MM.1S (cell line): ENCODE measurements around the gene FITM2.

Source experiments
- CTCF ChIP-seq: fragments of 300-600 bp; sonication (generic); IDR thresholded peaks from 2 replicates; pipeline ENCODE4 v1.5.1; 2016; ENCODE audit warnings: antibody characterized with exemption, low read length, mixed read lengths
- EZH2 ChIP-seq: fragments of 300-600 bp; sonication (generic); optimal IDR thresholded peaks from 2 replicates; pipeline ENCODE3; 2017; ENCODE audit warnings: low read depth, mild to moderate bottlenecking, antibody characterized with exemption, low read length, mixed read lengths
- EZH2phosphoT487 ChIP-seq: fragments of 300-600 bp; sonication (generic); IDR thresholded peaks from 2 replicates; pipeline ENCODE4 v1.6.1; 2018; ENCODE audit warnings: antibody characterized with exemption, low read length

DNA sequence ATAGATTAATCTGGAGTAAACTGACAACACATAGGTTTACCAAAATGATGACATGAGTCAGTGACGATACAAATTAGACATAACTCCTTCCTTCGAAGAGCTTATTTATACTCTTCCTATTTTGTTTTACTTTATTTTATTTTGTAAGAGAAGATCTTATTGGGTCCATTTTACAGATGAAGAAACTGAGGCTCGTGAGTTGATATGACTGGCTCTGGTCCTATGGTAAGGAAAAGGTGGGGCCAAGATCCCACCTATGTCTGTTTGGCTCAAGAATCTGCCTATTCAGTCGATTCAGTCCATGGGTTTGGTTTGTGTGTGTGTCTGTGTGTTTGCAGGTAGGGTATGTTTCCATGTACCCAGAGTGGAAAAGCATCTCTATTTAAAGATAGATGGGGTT lies 17.4 kb upstream of the FITM2 start:
- TF ChIP-seq CTCF (no peak), EZH2 (no peak), EZH2phosphoT487 (no peak)
